Lower leg skin (tissue), 3 donors: ENCODE data around the gene RIC8A.

ENCODE experiments used
- POLR2A ChIP-seq, 2 donors: fragments of 450-650 bp; IDR thresholded peaks; one replicate each; pipeline ENCODE4 v1.6.1; 2016 to 2017; ENCODE audit warnings: antibody characterized with exemption in 2 of 2, mild to moderate bottlenecking in 1 of 2, moderate library complexity in 1 of 2
- TF ChIP-seq, protein P1 (sequence below), 3 donors: fragments of 450-650 bp; IDR thresholded peaks; one replicate each; pipeline ENCODE4 v1.5.1; 2016; ENCODE audit warnings: antibody characterized with exemption in 3 of 3, mild to moderate bottlenecking in 3 of 3, moderate library complexity in 2 of 3

DNA sequence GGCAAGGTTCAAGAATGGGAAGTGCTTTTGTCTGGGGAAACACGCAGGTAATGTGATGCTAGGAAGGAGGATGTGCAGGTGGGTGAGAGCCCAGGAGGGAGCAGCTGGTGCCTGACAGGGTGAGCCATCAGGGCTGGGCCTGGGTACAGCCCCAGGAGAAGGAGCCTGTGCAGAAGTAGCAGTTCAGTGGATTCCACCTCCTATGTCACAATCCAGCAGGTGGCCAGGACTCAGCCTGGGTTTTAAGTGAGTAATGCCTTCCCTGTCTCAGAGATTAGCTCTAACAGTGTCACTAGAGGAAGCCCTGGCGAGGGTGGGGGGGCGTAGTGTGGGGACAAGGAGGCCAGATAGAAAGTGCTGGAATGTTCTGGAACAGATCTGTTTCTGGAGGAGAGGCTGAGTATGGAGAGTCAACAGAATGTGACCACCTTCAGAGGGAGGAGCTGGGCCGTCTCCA lies 8.1 kb downstream of the RIC8A start:
- TF ChIP-seq POLR2A (IDR thresholded peaks at IDR 0.05) = no peak
- TF ChIP-seq, protein P1, sequence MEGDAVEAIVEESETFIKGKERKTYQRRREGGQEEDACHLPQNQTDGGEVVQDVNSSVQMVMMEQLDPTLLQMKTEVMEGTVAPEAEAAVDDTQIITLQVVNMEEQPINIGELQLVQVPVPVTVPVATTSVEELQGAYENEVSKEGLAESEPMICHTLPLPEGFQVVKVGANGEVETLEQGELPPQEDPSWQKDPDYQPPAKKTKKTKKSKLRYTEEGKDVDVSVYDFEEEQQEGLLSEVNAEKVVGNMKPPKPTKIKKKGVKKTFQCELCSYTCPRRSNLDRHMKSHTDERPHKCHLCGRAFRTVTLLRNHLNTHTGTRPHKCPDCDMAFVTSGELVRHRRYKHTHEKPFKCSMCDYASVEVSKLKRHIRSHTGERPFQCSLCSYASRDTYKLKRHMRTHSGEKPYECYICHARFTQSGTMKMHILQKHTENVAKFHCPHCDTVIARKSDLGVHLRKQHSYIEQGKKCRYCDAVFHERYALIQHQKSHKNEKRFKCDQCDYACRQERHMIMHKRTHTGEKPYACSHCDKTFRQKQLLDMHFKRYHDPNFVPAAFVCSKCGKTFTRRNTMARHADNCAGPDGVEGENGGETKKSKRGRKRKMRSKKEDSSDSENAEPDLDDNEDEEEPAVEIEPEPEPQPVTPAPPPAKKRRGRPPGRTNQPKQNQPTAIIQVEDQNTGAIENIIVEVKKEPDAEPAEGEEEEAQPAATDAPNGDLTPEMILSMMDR (IDR thresholded peaks at IDR 0.05) = no peak
